GM12878 (cell line): ENCODE data around the gene ROCK2.

ENCODE experiments used
- BRCA1 ChIP-seq: IDR thresholded peaks from 2 replicates; pipeline ENCODE4 v1.6.1; 2011; ENCODE audit warnings: low read depth, low read length, improper control_type of control experiment
- IKZF1 ChIP-seq: fragments of 450-650 bp; conservative IDR thresholded peaks from 2 replicates; pipeline ENCODE4 v1.6.1; 2017; ENCODE audit warnings: antibody characterized with exemption, mild to moderate bottlenecking
- JUND ChIP-seq: IDR thresholded peaks from 2 replicates; pipeline ENCODE4 v1.6.1; 2012; ENCODE audit warnings: low read depth, mild to moderate bottlenecking, low read length, improper control_type of control experiment, moderate library complexity
- TF ChIP-seq, protein P1 (sequence below), 3 experiments: IDR thresholded peaks in 2 of 3; conservative IDR thresholded peaks in 1 of 3; 2 replicates each; pipeline ENCODE4 v1.5.1; 2011; ENCODE audit warnings: low read depth in 3 of 3, low read length in 3 of 3, mild to moderate bottlenecking in 3 of 3, control low read depth in 2 of 3, moderate library complexity in 2 of 3, inconsistent platforms in 1 of 3, mixed read lengths in 1 of 3; ENCODE audit not compliant: control insufficient read depth in 2 of 3, insufficient read depth in 1 of 3; ENCODE audit errors: extremely low read depth in 1 of 3

DNA sequence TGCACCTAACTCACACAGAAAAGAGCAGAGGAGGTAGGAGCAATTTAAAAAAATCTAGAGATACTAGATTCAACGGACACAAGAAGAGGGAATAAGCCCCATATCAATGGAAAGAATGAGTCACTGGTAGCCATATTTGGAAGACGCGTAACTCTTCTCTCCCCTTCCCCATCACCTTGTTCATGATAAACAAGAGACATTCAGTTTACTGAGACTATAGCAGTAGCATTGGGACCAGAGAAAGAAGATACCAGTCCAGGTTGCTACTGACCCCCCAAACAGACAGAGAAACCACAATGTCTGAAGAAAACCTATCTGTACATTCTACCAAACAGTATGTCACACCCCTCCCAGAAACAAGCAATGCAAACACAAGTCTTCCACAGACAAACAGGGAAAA is 108.1 kb downstream of the ROCK2 start:
- TF ChIP-seq JUND (no peak), BRCA1 (no peak), IKZF1 (no peak)
- TF ChIP-seq, protein P1, sequence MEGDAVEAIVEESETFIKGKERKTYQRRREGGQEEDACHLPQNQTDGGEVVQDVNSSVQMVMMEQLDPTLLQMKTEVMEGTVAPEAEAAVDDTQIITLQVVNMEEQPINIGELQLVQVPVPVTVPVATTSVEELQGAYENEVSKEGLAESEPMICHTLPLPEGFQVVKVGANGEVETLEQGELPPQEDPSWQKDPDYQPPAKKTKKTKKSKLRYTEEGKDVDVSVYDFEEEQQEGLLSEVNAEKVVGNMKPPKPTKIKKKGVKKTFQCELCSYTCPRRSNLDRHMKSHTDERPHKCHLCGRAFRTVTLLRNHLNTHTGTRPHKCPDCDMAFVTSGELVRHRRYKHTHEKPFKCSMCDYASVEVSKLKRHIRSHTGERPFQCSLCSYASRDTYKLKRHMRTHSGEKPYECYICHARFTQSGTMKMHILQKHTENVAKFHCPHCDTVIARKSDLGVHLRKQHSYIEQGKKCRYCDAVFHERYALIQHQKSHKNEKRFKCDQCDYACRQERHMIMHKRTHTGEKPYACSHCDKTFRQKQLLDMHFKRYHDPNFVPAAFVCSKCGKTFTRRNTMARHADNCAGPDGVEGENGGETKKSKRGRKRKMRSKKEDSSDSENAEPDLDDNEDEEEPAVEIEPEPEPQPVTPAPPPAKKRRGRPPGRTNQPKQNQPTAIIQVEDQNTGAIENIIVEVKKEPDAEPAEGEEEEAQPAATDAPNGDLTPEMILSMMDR (IDR thresholded peaks at IDR 0.05 in 2 of 3, conservative IDR thresholded peaks at IDR 0.05 in 1 of 3; ENCODE audit: control insufficient read depth in 2 of 3, extremely low read depth in 1 of 3, insufficient read depth in 1 of 3, low read depth in 3 of 3, low read length in 3 of 3): no peak
